Stimulated activated CD4-positive, alpha-beta T cell treated with anti-CD3 and anti-CD28 coated beads, Interleukin-15, amount 100 ng/mL, for 1 hour (primary cell): ENCODE measurements around the gene UGT1A8.

ENCODE experiments used
- DNase-seq, 2 donors: peaks; one replicate each; pipeline ENCODE4 v3.0.0-alpha.2; 2020; ENCODE audit warnings: low read depth in 1 of 2, low spot score in 1 of 2

The UGT1A8 gene

DNA sequence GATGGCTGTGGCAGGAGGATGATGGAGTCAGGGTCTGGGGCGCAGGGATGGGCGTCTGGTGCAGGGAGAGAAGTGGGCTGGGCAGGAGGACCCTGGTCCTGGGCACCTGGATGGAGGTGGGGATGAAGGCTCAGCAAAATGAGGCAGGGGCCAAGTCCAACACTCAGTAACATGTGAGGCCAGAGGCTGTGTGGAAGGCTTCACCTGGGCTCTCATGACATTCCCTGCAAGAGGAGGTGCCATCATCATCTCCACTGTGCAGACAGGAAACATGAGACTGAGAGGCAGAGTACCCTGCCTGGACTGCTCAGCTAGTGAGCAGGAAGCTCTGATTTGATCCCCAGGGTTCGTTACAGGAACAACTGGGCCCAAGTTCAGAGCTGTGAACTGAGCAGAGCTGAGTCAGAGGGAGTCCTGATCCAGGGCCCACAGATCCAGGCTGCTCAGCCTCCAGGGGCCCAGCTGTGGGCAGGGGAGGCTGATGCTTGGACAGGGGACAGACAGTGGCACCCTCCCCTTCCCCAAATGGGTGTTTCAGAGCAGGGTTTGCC, 200.0 kb downstream of the UGT1A8 start:
- DNase-seq, result no peak

DNA sequence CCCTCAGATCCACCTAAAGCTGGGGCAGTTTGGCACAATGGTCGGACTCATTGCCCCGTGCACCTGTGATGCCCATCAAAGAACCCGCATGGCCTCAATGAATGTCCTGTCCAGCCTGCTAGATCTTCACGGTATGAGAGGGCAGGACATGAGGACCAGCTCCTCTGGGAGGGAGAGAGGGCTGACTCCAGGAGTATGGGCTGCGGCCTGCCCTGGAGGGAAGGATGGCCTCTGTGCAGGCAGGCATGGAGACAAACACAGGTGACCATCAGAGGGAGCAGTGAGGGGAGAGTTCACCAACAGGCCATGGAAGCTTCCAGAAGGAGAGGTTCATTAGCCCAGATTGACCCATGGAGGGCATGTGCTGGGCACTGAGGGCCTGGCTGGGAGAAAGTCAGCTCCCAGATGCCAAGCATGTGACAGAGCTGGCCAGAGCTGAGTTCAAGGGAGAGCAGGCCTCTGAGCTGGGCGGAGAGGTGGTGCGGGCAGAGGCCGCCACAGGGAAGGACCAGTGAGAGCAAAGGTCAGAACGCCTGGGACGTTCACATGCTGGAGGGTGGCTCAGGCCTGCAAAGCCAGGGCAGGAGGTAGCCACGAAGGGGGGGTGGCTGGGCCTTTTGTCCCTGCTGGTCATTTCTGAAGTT, 200.7 kb downstream of the UGT1A8 start:
- no peak for DNase-seq

DNA sequence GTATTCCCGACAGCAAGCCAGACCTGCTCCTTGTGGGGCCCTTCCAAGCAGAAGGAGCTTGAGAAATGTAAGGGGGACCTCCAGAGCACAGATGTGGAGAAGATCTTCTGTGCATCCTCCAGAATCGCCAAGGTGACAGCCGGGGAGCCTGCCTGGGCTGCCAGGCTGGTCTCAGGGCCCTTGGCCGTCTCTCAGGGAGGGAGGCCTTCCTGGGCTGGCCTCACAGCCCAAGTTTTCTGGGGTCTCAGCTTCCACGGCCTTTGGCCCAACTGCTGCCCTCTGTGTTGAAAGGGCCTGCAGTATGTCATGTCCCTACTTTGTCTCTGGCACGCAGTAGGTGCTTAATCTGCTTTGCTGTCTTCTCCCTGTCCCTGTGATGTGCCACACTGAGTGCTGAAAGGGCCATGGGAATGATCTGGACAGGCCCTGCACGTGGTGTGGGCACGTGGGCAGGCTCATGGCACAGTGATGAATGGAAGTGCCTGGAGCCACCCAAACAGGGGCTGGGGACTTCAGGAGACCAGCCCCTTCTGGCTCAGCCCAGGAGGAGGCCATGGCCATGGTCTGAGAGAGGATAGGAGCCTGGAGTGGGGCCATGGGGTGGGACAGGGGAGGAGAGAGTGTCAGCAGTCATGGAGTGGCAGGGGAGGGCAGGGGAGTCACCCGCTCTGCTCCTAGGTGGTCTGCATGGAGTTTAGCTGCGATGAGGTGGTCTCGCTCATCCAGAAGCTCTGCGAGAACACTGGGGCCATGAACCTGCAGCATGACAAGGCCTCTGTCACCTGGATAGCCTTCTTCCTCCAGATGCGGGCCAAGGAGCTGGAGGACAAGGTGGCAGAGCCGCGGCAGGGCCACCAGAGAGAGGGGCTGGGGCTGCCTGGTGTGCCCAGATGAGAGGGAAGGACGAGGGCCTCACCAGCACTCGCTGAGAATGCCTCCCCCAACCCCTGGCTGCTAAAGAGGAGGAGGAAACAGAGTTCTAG, 201.5 kb downstream of the UGT1A8 start:
- no peak for DNase-seq

DNA sequence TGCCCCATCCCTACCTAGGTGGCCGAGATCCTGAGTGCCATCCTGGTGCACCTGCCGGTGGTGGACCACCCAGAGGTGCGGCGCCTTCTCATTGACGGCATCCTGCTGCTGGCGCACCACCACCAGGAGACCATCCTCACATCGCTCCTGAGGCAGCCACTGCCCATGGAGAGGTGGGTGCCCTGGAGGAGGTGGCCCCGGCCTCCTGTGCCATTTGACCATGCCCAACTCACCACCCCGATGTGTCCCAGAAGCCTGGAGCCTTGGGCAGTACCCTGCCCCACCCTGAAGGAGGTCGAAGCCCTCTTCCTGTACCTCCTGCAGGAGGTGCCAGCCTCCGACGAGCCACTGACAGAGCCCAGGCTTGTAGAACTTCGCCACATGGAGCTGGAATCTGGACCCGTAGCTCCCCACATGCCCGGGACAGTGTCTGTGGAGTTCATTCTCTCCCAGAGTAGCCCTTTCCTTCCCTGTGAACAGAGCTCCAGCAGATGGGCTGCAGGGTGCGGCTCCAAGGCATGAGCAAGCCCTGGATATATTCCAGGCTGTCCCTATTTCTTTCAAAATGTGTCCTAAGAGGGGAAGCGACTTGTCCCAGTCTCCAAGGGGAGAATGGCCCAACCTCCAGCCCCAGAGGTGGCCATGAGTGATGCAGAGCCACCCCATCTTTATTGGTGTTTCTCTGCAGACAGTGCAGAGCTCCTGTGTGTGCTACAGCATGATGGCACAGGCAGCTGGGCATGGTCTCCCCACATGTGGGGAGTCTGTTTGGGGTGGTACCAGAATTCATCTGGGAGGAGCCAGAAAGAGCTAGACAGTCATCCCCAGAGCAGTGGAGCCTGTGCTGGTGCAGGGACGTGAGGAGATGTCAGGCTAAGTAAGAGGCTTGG, 202.7 kb downstream of the UGT1A8 start:
- DNase-seq, result no peak

DNA sequence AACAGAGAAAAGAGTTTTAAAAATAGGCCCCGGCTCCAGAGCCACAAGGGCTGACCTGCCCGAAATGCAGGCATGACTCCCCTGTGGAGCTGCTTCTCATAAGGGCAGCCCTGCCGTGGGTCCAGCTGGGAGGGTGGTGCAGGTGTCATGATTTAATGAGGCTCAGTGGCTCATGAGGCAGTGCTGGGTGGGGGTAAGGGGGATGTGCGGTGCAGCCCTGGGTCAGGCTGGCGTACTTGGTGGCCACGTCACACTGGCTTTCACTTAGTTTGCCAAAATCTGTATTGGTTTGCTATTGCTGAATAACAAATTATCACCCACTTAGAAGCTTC, 203.3 kb downstream of the UGT1A8 start:
- DNase-seq, result no peak

DNA sequence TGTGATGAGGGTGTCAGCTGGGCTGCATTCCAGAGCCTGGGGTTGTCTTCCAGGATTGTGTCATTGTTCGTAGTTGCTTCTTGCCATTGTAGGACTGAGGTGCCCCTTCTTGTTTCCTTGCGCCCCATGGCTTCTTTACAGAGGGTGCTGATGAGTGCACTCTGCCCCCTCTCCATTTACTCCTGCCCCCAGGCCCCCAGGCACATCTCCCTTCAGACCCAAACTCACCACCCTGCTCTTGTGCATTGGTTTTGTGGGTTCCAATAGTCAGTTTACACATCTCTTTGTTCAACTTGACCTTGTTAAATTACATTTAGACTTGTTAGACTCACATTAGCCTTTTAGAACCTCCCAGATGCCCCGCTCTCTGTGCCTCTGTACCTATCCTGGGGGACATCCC, 203.8 kb downstream of the UGT1A8 start:
- no peak for DNase-seq

DNA sequence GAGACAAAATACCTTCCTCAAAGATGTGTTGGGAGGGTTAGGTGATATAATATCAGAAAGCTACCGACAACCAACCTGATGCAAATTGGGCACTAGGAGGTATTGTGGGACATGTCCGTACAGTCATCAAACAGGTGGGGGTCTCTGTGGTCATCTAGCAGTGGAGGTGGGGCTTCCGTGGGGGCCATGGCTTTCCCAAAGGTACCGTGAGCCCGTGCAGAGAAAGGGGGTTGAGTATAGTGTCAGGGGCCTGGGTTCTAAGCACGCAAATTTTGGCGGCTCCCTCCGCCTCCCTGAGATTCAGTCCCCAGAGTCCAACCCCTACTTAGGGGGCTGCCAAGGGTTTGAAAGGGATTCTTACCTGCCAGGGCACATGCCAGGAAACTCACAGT, 204.3 kb downstream of the UGT1A8 start:
- no peak for DNase-seq

DNA sequence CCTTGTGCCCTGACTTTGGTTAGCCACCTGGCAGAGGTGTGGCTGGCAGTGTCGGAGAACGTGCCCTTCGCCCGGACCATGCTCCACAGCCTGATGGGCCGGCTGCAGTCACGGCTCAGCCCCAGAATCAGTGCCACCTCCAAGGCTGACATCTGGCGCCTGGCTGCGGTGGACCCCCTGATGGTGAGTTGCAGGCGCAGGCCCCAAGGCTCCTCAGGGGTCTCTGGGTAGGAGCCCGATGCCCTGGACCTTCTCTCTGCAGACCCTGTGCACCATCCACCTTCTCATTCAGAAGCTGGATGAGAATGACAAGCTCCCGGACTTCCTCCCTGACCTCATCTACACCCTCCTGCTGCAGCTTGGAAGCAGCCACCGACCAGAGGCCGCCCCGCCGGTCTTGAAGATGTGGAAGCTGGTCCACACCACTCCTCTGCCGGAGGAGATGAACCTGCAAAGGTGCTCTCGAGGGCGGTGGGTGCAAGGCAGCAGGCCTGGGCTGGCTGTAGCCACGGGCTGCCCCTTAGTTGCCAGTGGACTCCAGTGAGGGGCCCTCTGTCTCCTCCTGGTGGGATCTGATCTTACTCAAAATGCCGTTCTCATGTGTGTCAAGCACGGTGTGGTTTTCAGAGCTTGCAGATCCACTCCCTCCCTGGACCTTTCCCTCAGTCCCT, 204.8 kb downstream of the UGT1A8 start:
- no peak for DNase-seq
